ENCODE results near the gene ARHGAP44.

Gene ARHGAP44

GRCh38 chr17:12907477-12907876 lies 118.2 kb downstream of the ARHGAP44 start:
- no peak for DNase-seq

GRCh38 chr17:12909046-12909445 lies 119.7 kb downstream of the ARHGAP44 start:
- no peak for DNase-seq

GRCh38 chr17:12909511-12909910 lies 120.2 kb downstream of the ARHGAP44 start:
- no peak for DNase-seq

GRCh38 chr17:12911239-12911638 lies 121.9 kb downstream of the ARHGAP44 start:
- no peak for DNase-seq

- DNase-seq = no peak
Measured at GRCh38 chr17:12917399-12917798, 128.1 kb downstream of the ARHGAP44 start.

DNA sequence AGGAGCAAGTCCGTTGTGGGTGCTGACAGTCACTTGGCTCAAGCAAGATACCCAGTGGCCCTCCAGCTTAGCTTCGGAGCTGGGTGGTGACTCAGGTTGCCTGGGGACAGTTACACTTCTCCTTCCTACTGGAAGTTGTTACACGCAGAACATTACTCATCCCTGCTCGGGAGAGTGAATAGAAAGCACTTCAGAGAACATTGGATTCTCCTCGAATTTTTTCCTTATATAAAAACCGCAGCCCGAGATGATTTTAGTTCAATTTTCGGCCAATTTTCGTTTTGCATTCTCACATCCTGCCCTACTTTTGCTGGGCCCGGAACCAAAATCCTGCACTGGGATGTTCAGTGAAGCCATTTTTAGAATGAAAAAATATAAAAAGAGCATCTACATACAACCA lies 128.8 kb downstream of the ARHGAP44 start:
- no peak for DNase-seq

DNA sequence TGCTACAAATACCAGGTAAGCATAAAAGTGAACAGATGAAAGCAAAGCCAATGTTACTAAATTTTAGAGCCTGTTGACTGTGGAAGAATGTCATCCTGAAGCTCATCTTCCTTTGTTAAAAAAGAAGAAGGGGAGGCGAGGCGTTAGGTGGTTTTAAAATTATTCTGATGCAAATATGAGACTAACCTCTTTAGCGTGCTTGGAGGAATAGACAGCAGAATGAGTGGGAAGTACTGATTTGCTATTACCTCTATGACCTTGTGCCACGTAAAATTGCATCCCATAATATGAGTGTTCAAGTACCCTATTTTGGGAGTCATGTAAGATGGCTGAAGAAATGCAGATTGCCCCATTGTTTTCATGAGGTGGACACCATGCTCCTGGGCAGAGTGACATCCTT lies 132.8 kb downstream of the ARHGAP44 start:
- no peak for DNase-seq

- DNase-seq = no peak
Measured at GRCh38 chr17:12924614-12925013, 135.3 kb downstream of the ARHGAP44 start.

GRCh38 chr17:12927001-12927400 lies 137.7 kb downstream of the ARHGAP44 start:
- DNase-seq = no peak

DNA sequence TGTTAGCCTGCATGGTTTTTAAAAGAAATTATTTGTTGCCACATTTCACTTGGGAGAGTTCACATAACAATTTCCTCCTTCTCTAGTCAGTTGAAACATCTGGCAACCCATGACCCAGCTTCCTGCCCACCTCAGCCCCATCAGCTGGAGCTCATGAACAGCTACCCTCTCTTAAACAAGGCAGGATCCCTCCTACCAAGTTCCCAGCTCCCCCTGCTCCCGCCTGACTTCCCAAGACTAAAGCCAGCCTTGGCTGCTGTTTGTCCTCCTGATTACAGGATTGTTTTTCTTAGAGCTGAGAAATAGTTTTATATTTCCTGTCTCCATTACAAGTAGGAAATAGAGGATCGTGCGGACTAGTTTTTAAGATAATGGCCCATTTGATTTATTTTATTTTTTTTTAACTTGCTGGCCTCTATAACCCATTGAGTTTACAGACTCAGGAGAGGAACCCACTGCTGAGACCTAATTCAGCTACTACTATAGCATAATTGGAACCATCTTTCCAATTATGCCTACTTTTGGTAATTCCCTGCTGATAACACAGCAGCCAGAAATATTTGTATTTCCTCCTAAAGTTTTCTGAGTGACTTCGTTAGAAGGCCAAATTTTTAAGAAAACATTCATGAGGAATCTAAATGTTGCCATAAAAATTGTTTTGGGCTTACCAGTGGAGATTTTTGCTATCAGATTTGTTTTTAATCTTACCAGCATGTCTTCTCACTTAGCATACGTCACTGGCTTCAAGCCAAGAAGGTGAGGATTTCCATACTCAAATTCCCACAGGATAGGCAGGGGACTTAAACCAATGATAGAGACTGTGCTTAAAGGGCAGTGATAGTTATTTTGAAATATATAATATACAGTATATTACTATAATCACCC lies 138.5 kb downstream of the ARHGAP44 start:
- DNase-seq = no peak

DNA sequence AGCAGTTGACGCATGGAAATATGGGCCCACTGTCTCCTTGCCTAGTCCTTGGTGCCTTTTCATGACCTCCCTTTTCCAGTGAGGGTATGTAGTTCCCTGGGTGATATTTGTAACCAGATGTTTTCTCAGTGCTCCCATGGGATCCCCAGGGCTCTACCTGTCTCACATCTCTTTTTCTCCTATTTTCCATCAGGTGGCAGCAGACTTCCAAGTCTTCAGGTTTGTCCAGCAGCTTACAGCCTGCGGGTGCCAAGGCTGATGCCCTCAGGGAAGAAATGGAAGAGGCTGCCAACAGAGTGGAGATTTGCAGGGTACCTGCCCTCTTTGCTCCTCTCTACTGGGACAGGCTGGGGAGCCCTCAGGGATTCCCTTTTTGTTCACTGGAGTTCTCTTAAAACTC lies 139.4 kb downstream of the ARHGAP44 start:
- no peak for DNase-seq

GRCh38 chr17:12936501-12936900 lies 147.2 kb downstream of the ARHGAP44 start:
- DNase-seq = no peak

DNA sequence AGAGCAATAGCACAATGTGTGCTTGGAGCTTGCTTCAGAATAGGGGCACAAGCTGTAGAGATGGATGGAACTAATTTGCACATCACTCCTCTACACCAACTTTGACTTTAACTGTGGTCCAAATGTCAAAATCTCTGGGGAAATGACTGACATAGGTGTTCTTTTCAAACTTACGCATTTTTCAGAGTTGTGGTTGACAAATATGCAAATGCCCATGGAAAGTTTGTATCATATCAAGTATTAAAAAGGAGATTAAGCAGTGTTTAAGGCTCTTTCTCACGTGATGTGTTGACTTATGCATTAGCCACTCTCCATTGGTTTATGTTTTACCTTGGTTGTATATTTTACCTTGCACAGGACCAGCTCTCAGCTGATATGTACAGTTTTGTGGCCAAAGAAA lies 151.4 kb downstream of the ARHGAP44 start:
- no peak for DNase-seq

GRCh38 chr17:12947047-12947446 lies 157.7 kb downstream of the ARHGAP44 start:
- no peak for DNase-seq

DNA sequence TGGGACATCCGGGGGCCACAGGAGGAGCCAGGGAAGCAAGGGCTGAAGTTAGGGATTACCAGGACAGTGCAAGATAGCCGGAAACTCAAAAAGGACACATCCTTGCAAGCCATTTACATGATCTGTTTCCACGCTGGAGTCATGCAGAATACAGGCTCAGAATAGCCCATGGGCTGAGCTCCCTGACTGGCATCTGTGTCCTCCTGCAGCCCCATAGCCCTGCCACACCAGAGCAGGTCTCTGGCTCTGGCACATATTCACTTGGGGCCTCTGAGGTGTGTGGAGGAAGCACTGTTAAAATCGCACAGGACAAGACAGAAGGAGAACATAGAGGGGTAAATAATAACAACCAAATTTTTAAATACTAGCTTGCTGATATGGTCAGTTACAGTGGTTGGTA lies 162.7 kb downstream of the ARHGAP44 start:
- DNase-seq = no peak

DNA sequence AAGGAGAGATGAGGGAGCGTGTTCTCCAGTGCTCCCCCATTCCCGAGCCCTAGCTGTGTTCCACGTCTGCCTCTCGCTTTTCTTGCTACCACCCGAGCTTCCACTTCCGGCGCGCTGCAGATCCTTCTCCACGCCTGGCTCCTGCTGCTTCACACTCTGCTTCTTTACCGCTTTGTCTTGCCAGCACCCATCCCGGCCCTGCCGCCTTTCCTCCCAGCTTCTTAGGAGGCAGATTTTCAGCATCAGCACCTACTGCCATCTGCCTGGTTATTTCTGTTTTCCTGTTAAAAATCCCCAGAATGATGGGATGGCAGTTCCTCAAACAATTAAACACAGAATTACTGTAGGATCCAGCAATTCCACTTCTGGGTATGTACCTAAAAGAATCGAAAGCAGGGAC lies 163.9 kb downstream of the ARHGAP44 start:
- no peak for DNase-seq

DNA sequence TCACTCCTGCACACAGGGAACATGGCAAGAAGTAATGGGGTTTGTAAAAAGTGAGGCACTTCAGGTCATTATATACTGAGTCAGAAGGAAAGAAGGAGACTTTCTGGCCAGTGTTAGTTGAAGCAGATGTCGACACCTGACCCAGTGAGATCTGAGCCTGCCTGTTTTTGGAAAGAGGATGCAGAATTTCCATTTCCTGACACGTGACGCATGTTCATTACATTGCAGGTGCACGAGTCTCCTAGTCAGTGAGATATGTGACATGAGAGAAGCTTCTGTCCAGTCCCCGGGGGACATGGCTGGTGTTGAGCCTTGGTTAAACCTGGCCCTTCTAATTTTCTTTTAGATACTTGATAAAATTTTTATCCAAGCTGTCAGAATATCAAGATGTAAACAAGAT lies 166.2 kb downstream of the ARHGAP44 start:
- DNase-seq = no peak

DNA sequence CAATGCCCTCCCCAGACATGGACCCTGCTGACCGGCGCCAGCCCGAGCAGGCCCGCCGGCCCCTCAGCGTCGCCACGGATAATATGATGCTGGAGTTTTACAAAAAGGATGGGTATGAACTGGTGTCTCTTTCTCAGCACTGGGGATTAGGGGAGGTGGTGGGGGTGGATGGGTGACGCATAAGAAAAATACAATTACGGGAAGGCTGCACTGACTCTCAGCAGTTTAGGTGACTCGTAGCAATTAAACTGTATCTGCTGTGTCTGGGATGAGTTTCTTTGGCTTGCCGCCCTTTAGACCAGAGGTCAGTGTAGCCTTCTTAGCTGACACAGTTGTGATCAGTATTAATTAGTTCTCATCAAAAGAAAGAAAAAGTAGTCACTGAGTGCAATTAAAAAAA lies 169.5 kb downstream of the ARHGAP44 start:
- no peak for DNase-seq

- DNase-seq = no peak
Measured at GRCh38 chr17:12959441-12959840, 170.1 kb downstream of the ARHGAP44 start.

DNA sequence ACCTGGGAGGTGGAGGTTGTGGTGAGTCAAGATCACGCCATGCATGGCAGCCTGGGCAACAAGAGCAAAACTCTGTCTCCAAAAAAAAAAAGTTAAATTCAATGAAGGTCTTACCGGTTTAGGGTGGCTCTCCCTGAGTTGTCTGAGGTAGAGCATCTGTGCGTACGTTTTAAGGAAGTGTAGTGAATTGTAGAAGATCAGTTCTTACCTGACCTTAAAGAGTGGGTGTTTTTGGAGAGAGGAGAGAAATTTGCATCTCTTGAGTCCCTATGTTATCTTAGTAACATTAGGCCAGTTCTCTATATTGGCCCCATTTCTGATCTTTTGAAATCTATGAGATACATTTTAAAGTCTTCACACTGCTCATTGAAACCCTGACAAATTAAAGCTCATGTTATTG lies 172.4 kb downstream of the ARHGAP44 start:
- no peak for DNase-seq

- DNase-seq = no peak
Measured at GRCh38 chr17:12963505-12963904, 174.2 kb downstream of the ARHGAP44 start.

DNA sequence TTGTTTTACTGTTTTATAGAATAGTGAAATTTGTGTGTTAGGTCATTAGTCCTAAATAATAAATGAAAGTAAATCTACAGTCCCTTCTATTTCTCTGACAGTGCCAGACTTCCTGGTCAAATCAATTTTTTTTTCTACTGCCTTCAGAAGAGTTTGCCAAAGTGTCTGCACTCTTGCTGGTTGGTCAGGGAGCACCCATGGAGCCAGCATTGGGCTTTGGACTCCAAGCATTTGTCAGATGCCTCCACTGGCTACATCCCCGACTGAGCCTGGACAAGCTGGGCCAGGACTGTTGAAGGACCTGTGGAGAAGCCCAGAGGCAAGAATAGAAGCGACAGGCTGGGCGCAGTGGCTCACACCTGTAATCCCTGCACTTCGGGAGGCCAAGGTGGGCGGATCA lies 174.9 kb downstream of the ARHGAP44 start:
- DNase-seq = no peak

DNA sequence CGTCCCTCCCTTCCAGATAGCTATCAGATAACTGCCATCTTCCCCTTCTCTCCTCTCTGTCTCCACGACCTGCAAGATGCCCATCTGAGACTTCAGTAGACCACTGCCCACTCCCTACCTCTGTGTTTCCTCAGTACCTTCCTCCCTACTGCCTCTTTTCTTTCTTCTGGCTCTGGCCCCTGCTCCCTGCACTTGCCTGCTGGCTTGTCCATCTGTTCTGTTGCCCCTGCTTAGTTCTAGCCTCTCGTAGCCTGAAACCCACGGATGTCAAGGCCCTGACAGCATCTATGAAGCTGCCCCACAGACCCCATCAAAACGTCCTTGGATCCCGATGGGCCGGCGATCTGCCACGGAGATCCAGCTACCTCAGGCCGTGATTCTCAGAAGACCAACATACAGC lies 175.5 kb downstream of the ARHGAP44 start:
- no peak for DNase-seq

GRCh38 chr17:12965988-12966387 lies 176.7 kb downstream of the ARHGAP44 start:
- DNase-seq = no peak

GRCh38 chr17:12966413-12966812 lies 177.1 kb downstream of the ARHGAP44 start:
- no peak for DNase-seq
